H9 (cell line): ENCODE results near the gene KIF5C. TPM values are rescaled to one million over a fixed set of nuclear protein-coding genes. Genes with fewer than 3 reads are reported as not detected.

ENCODE experiments used
- DNase-seq: peaks from one replicate; pipeline ENCODE4 v3.0.0-alpha.2; 2017
- H2AFZ ChIP-seq: one replicate; pipeline ENCODE4 v1.6.1; 2013; ENCODE audit warnings: mild to moderate bottlenecking, low read length, control low read depth, moderate library complexity
- H2AK5ac ChIP-seq: 2 replicates; pipeline ENCODE4 v1.6.1; 2013; ENCODE audit warnings: low read length, control low read depth, mixed read lengths; ENCODE audit not compliant: insufficient read length
- H2BK120ac ChIP-seq: one replicate; pipeline ENCODE4 v1.6.1; 2013; ENCODE audit warnings: low read depth, mild to moderate bottlenecking, low read length, control low read depth, inconsistent platforms; ENCODE audit not compliant: poor library complexity, severe bottlenecking
- H2BK12ac ChIP-seq: 2 replicates; pipeline ENCODE4 v1.6.1; 2013; ENCODE audit warnings: low read length, control low read depth, mixed read lengths, low read depth; ENCODE audit not compliant: insufficient read length
- H2BK15ac ChIP-seq: 2 replicates; pipeline ENCODE4 v1.6.1; 2013; ENCODE audit warnings: low read depth, low read length, control low read depth
- H2BK20ac ChIP-seq: one replicate; pipeline ENCODE4 v1.6.1; 2013; ENCODE audit warnings: low read depth, mild to moderate bottlenecking, low read length, control low read depth, inconsistent platforms; ENCODE audit not compliant: poor library complexity, severe bottlenecking
- H2BK5ac ChIP-seq: 2 replicates; pipeline ENCODE4 v1.6.1; 2013; ENCODE audit warnings: low read length, control low read depth, mixed read lengths; ENCODE audit not compliant: insufficient read length
- H3K14ac ChIP-seq: 2 replicates; pipeline ENCODE4 v1.6.1; 2013; ENCODE audit warnings: low read length, control low read depth; ENCODE audit not compliant: insufficient read depth
- H3K18ac ChIP-seq: 2 replicates; pipeline ENCODE4 v1.6.1; 2013; ENCODE audit warnings: low read depth, mild to moderate bottlenecking, mixed read lengths, low read length, control low read depth; ENCODE audit not compliant: insufficient read length
- H3K23ac ChIP-seq: 2 replicates; pipeline ENCODE4 v1.6.1; 2013; ENCODE audit warnings: low read length, control low read depth, mixed read lengths, low read depth; ENCODE audit not compliant: insufficient read length
- H3K23me2 ChIP-seq: 2 replicates; pipeline ENCODE4 v1.6.1; 2013; ENCODE audit warnings: low read depth, mild to moderate bottlenecking, mixed read lengths, low read length, control low read depth; ENCODE audit not compliant: insufficient read length, poor library complexity, severe bottlenecking
- H3K27ac ChIP-seq: 2 replicates; pipeline ENCODE4 v1.5.1; 2013; ENCODE audit warnings: low read length, control low read depth, mixed read lengths, low read depth; ENCODE audit not compliant: insufficient read length
- H3K27me3 ChIP-seq: 2 replicates; pipeline ENCODE4 v1.6.1; 2013; ENCODE audit warnings: low read length, control low read depth, inconsistent platforms; ENCODE audit not compliant: insufficient read depth
- H3K4ac ChIP-seq: 2 replicates; pipeline ENCODE4 v1.6.1; 2013; ENCODE audit warnings: low read depth, mild to moderate bottlenecking, control low read depth, inconsistent platforms, low read length, moderate library complexity
- H3K4me1 ChIP-seq: 2 replicates; pipeline ENCODE4 v1.6.1; 2013; ENCODE audit warnings: low read length, control low read depth, inconsistent platforms; ENCODE audit not compliant: insufficient read depth
- H3K4me2 ChIP-seq: 2 replicates; pipeline ENCODE4 v1.6.1; 2013; ENCODE audit warnings: low read length, control low read depth, mixed read lengths; ENCODE audit not compliant: insufficient read length, insufficient read depth
- H3K56ac ChIP-seq: 2 replicates; pipeline ENCODE4 v1.6.1; 2013; ENCODE audit warnings: low read depth, mild to moderate bottlenecking, mixed read lengths, low read length, control low read depth; ENCODE audit not compliant: insufficient read length
- H3K79me1 ChIP-seq: 2 replicates; pipeline ENCODE4 v1.6.1; 2013; ENCODE audit warnings: low read depth, mild to moderate bottlenecking, moderate library complexity, low read length, control low read depth, inconsistent platforms; ENCODE audit not compliant: insufficient read depth, poor library complexity, severe bottlenecking
- H3K79me2 ChIP-seq: 2 replicates; pipeline ENCODE4 v1.6.1; 2013; ENCODE audit warnings: low read length, control low read depth, inconsistent platforms; ENCODE audit not compliant: insufficient read depth
- H3K9ac ChIP-seq: 2 replicates; pipeline ENCODE4 v1.6.1; 2013; ENCODE audit warnings: low read length, control low read depth, mixed read lengths; ENCODE audit not compliant: insufficient read length; ENCODE audit errors: extremely low read depth
- H3K9me3 ChIP-seq: one replicate; pipeline ENCODE4 v1.6.1; 2013; ENCODE audit warnings: low read depth, low read length, inconsistent platforms; ENCODE audit not compliant: control insufficient read depth
- H3T11ph ChIP-seq: one replicate; pipeline ENCODE4 v1.6.1; 2013; ENCODE audit warnings: mild to moderate bottlenecking, low read length, control low read depth, inconsistent platforms
- H4K20me1 ChIP-seq: one replicate; pipeline ENCODE4 v1.6.1; 2013; ENCODE audit not compliant: control insufficient read depth, insufficient read length, insufficient read depth
- H4K5ac ChIP-seq: 2 replicates; pipeline ENCODE4 v1.6.1; 2013; ENCODE audit warnings: low read depth, mild to moderate bottlenecking, mixed read lengths, low read length, control low read depth; ENCODE audit not compliant: insufficient read length
- H4K8ac ChIP-seq: replicated peaks from 2 replicates; pipeline ENCODE4 v1.6.1; 2013; ENCODE audit warnings: low read length, control low read depth, mixed read lengths, low read depth; ENCODE audit not compliant: insufficient read length
- H4K91ac ChIP-seq: 2 replicates; pipeline ENCODE4 v1.6.1; 2013; ENCODE audit warnings: low read depth, mild to moderate bottlenecking, moderate library complexity, mixed read lengths, low read length, control low read depth; ENCODE audit not compliant: insufficient read length
- H3K27ac Mint-ChIP-seq, 3 experiments: 2 replicates in 2 of 3; 3 replicates in 1 of 3; pipeline ENCODE4 v1.8.0; 2020 to 2021; ENCODE audit warnings: mixed read lengths in 3 of 3, mild to moderate bottlenecking in 1 of 3, moderate library complexity in 1 of 3
- H3K27me3 Mint-ChIP-seq: 2 replicates; pipeline ENCODE4 v1.8.0; 2021; ENCODE audit warnings: low read depth, mild to moderate bottlenecking, moderate library complexity, mixed read lengths
- H3K36me3 Mint-ChIP-seq, 3 experiments: 2 replicates in 2 of 3; 3 replicates in 1 of 3; pipeline ENCODE4 v1.8.0; 2020 to 2021; ENCODE audit warnings: low read depth in 3 of 3, mixed read lengths in 3 of 3; ENCODE audit not compliant: insufficient read depth in 1 of 3
- H3K4me1 Mint-ChIP-seq, 2 experiments: 2 replicates each; pipeline ENCODE4 v1.8.0; 2020; ENCODE audit warnings: mixed read lengths in 2 of 2
- H3K4me3 Mint-ChIP-seq, 2 experiments: 2 replicates in 1 of 2; 3 replicates in 1 of 2; pipeline ENCODE4 v1.8.0; 2020 to 2021; ENCODE audit warnings: mild to moderate bottlenecking in 2 of 2, mixed read lengths in 2 of 2, moderate library complexity in 1 of 2
- H3K9me3 Mint-ChIP-seq, 2 experiments: 2 replicates in 1 of 2; 3 replicates in 1 of 2; pipeline ENCODE4 v1.8.0; 2020; ENCODE audit warnings: mild to moderate bottlenecking in 2 of 2, mixed read lengths in 2 of 2, moderate library complexity in 1 of 2
- WGBS: extraction: QIAGEN DNeasy Blood & Tissue Kit; methylation state at CpG from one replicate; pipeline ENCODE4 v1.1.7; 2013; ENCODE audit warnings: missing lambda C conversion rate, low lambda C conversion rate, mixed read lengths; ENCODE audit not compliant: insufficient read length; ENCODE audit errors: extremely low coverage; 5-methylcytosine and 5-hydroxymethylcytosine counted together
- total RNA-seq: library from RNA; stranded (reverse); gene quantifications from 2 replicates; pipeline ENCODE4 v1.2.1, GENCODE V29; 2021
- TF ChIP-seq, protein P1 (sequence below): fragments of 200-600 bp; sonication (generic); conservative IDR thresholded peaks from 3 replicates; pipeline ENCODE4 v1.8.0; 2021; ENCODE audit warnings: antibody characterized with exemption, mild to moderate bottlenecking

KIF5C gene
- total RNA-seq, 1 experiment from 2014 or later = 52.9 TPM

DNA sequence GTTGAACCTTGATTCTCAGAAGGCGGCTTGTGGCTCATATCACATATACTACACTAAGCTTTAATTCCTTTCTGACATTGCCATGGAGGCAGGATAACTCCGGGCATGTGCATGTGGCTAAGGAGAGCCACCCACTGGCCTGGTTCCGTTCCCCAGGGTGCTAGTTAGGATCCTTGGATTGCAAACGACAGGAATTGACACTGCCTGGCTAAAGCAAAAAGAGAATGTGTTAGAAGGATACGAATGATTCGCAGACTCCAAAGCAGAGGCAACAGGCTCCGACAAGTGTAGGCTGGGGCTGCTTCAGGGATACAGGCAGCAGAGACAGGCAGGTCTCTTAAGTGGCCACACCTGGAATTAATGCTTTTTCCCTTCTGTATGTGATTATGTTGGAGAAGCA, 92.0 kb downstream of the KIF5C start:
- Histone ChIP-seq H3K23me2 (no peaks in the 10 kb centered on the region), H3K79me2 (no peaks in the 10 kb centered on the region), H2AK5ac (no peak overlapping the region), H2BK120ac (no peak overlapping the region), H4K5ac (no peak overlapping the region), H3K18ac (no peak overlapping the region), H2BK5ac (no peak overlapping the region), H3K4ac (no peak overlapping the region), H4K20me1 (no peaks in the 10 kb centered on the region), H4K91ac (no peak overlapping the region), H3K9me3 (no peaks in the 10 kb centered on the region), H3K9ac (no peak overlapping the region), H2AFZ (no peak overlapping the region), H3K4me1 (no peaks in the 10 kb centered on the region), H3K14ac (no peak overlapping the region), H2BK12ac (no peak overlapping the region), H2BK20ac (no peak overlapping the region), H3K27me3 (no peaks in the 10 kb centered on the region), H3K4me2 (no peak overlapping the region), H3K79me1 (no peaks in the 10 kb centered on the region), H2BK15ac (no peak overlapping the region), H3T11ph (no peak overlapping the region), H3K56ac (no peak overlapping the region), H3K23ac (no peak overlapping the region), H3K27ac (no peak overlapping the region), H4K8ac (no peak overlapping the region)
- no peak overlapping the region for H3K4me3 Mint-ChIP-seq
- H3K36me3 Mint-ChIP-seq = peaks cover 3 to 34% (median 26%) of the 10 kb centered on the region in 3 experiments
- TF ChIP-seq, protein P1, sequence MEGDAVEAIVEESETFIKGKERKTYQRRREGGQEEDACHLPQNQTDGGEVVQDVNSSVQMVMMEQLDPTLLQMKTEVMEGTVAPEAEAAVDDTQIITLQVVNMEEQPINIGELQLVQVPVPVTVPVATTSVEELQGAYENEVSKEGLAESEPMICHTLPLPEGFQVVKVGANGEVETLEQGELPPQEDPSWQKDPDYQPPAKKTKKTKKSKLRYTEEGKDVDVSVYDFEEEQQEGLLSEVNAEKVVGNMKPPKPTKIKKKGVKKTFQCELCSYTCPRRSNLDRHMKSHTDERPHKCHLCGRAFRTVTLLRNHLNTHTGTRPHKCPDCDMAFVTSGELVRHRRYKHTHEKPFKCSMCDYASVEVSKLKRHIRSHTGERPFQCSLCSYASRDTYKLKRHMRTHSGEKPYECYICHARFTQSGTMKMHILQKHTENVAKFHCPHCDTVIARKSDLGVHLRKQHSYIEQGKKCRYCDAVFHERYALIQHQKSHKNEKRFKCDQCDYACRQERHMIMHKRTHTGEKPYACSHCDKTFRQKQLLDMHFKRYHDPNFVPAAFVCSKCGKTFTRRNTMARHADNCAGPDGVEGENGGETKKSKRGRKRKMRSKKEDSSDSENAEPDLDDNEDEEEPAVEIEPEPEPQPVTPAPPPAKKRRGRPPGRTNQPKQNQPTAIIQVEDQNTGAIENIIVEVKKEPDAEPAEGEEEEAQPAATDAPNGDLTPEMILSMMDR = no peak
- no CpG with 5 or more reads among the region's 7 CpGs for WGBS
- H3K4me1 Mint-ChIP-seq = peaks cover 16 to 23% of the 10 kb centered on the region in 2 experiments
- no peak for DNase-seq
- no peaks in the 10 kb centered on the region for H3K27me3 Mint-ChIP-seq
- no peaks in the 10 kb centered on the region for H3K9me3 Mint-ChIP-seq
- H3K27ac Mint-ChIP-seq = peak overlapping the region; percentile 16 to 67 (median 50); a peak in 4 of 7 replicates
